GM04503 (cell line): ENCODE data around the gene SFTPB.

Experiments
- DNase-seq: peaks from one replicate; pipeline ENCODE4 v3.0.0-alpha.2; 2012; ENCODE audit warnings: low read depth

Gene SFTPB

GRCh38 chr2:85611705-85612587 is 56.1 kb downstream of the SFTPB start, which contains the start of gene C2orf68:
C2orf68 (minus strand) TSS chr2:85612066; CDS start chr2:85611984, 82 bp downstream.
- DNase-seq = peak; percentile 49

- DNase-seq = no peak
These were observed 56.7 kb downstream of the SFTPB start for GRCh38 chr2:85611217-85611704.
